SK-N-SH (cell line): ENCODE results near the gene UGT1A4. TPM values are rescaled to one million over a fixed set of nuclear protein-coding genes. Genes with fewer than 3 reads are reported as not detected.

Source experiments
- CTCF ChIA-PET: fragments of 300-600, 350-600 bp; formaldehyde crosslinking; extraction: SDS; loops from one replicate; lab custom pipeline; 2021; lab: Yijun Ruan, JAX
- POLR2A ChIA-PET: fragments of 350-600 bp; sonication (Branson Sonifier 250); formaldehyde crosslinking; extraction: SDS; loops from one replicate; lab custom pipeline; 2020; ENCODE audit warnings: antibody characterized with exemption, inconsistent platforms; lab: Yijun Ruan, JAX
- DNase-seq: peaks from one replicate; pipeline ENCODE4 v3.0.0; 2012
- H2AFZ ChIP-seq: fragments of 200-600 bp; sonication (generic); 2 replicates; pipeline ENCODE4 v1.8.1; 2016; ENCODE audit warnings: antibody characterized with exemption, mild to moderate bottlenecking, low read depth
- H3F3A ChIP-seq: fragments of 200-600 bp; sonication (generic); replicated peaks from 2 replicates; pipeline ENCODE3; 2016; ENCODE audit warnings: antibody characterized with exemption, mild to moderate bottlenecking; ENCODE audit not compliant: insufficient read depth
- H3K27ac ChIP-seq, 2 experiments: fragments of 200-500 bp in 1 of 2; fragments of 200-600 bp in 1 of 2; sonication (Bioruptor generic) in 1 of 2; sonication (generic), shearing (Covaris generic) in 1 of 2; 2 replicates each; pipeline versions ENCODE4 v1.5.1 to v1.6.1; 2014 to 2016; ENCODE audit warnings: low read depth in 2 of 2, inconsistent platforms in 1 of 2, low read length in 1 of 2, mild to moderate bottlenecking in 1 of 2, mixed read lengths in 1 of 2
- H3K27me3 ChIP-seq: fragments of 200-600 bp; sonication (generic), shearing (Covaris generic); 2 replicates; pipeline ENCODE4 v1.6.1; 2016; ENCODE audit warnings: mixed run types; ENCODE audit not compliant: insufficient read depth
- H3K36me3 ChIP-seq, 2 experiments: fragments of 200-500 bp in 1 of 2; fragments of 200-600 bp in 1 of 2; sonication (Bioruptor generic) in 1 of 2; sonication (generic) in 1 of 2; replicated peaks in 1 of 2; 2 replicates each; pipeline versions ENCODE3 to v1.5.1; 2014 to 2016; ENCODE audit warnings: low read length in 1 of 2, mild to moderate bottlenecking in 1 of 2; ENCODE audit not compliant: insufficient read depth in 2 of 2, control insufficient read depth in 1 of 2
- H3K4me1 ChIP-seq, 2 experiments: fragments of 200-500 bp in 1 of 2; fragments of 200-600 bp in 1 of 2; sonication (Bioruptor generic) in 1 of 2; sonication (generic), shearing (Covaris generic) in 1 of 2; 2 replicates each; pipeline versions ENCODE4 v1.5.1 to v1.6.1; 2014 to 2016; ENCODE audit warnings: low read depth in 1 of 2, low read length in 1 of 2, mixed run types in 1 of 2; ENCODE audit not compliant: insufficient read depth in 2 of 2, control insufficient read depth in 1 of 2
- H3K4me2 ChIP-seq: fragments of 200-600 bp; sonication (generic), shearing (Covaris generic); 2 replicates; pipeline ENCODE4 v1.6.1; 2017; ENCODE audit warnings: mixed run types
- H3K4me3 ChIP-seq, 2 experiments: fragments of 200-500 bp in 1 of 2; fragments of 200-600 bp in 1 of 2; sonication (Bioruptor generic) in 1 of 2; sonication (generic), shearing (Covaris generic) in 1 of 2; 2 replicates each; pipeline versions ENCODE4 v1.5.1 to v1.8.1; 2014 to 2016; ENCODE audit warnings: low read depth in 2 of 2, inconsistent platforms in 1 of 2, low read length in 1 of 2, mild to moderate bottlenecking in 1 of 2, mixed read lengths in 1 of 2, moderate library complexity in 1 of 2
- H3K79me2 ChIP-seq: fragments of 200-600 bp; sonication (generic); 2 replicates; pipeline ENCODE4 v1.8.1; 2017; ENCODE audit warnings: mild to moderate bottlenecking; ENCODE audit not compliant: insufficient read depth
- H3K9ac ChIP-seq: fragments of 200-600 bp; sonication (generic); 2 replicates; pipeline ENCODE4 v1.6.1; 2017; ENCODE audit warnings: mixed run types
- H3K9me2 ChIP-seq: fragments of 200-600 bp; sonication (generic); 2 replicates; pipeline ENCODE4 v1.6.1; 2017; ENCODE audit warnings: mixed run types
- H3K9me3 ChIP-seq: fragments of 200-600 bp; sonication (generic); 2 replicates; pipeline ENCODE4 v1.6.1; 2017; ENCODE audit warnings: mixed run types, mild to moderate bottlenecking, moderate library complexity
- H4K20me1 ChIP-seq: fragments of 200-600 bp; sonication (generic); 2 replicates; pipeline ENCODE4 v1.6.1; 2017; ENCODE audit warnings: mild to moderate bottlenecking, mixed run types; ENCODE audit not compliant: insufficient read depth
- CHD2 ChIP-seq: fragments of 150-350 bp; IDR thresholded peaks from 2 replicates; pipeline ENCODE4 v1.6.1; 2018; ENCODE audit warnings: low read length; ENCODE audit not compliant: partially characterized antibody
- ELF1 ChIP-seq: IDR thresholded peaks from 2 replicates; pipeline ENCODE4 v1.4.0; 2012
- FOXJ3 ChIP-seq: sonication (generic); formaldehyde crosslinking; IDR thresholded peaks from 2 replicates; pipeline ENCODE4 v1.5.1; 2020; ENCODE audit warnings: mild to moderate bottlenecking, missing genetic modification reagents
- GATA2 ChIP-seq: sonication (generic); formaldehyde crosslinking; IDR thresholded peaks from 2 replicates; pipeline ENCODE4 v1.5.0; 2020; ENCODE audit warnings: mild to moderate bottlenecking, missing genetic modification reagents
- IRF3 ChIP-seq: fragments of 150-350 bp; IDR thresholded peaks from 2 replicates; pipeline ENCODE4 v1.6.1; 2016; ENCODE audit warnings: mild to moderate bottlenecking, low read depth, low read length
- NFIC ChIP-seq: IDR thresholded peaks from 2 replicates; pipeline ENCODE4 v1.4.0; 2012; ENCODE audit warnings: borderline replicate concordance
- NRF1 ChIP-seq: IDR thresholded peaks from 2 replicates; pipeline ENCODE4 v1.6.1; 2012; ENCODE audit warnings: low read depth, mild to moderate bottlenecking, low read length
- POLR2AphosphoS5 ChIP-seq: IDR thresholded peaks from 2 replicates; pipeline ENCODE4 v1.6.1; 2012; ENCODE audit warnings: low read depth, low read length
- RAD21 ChIP-seq: IDR thresholded peaks from 2 replicates; pipeline ENCODE4 v1.6.1; 2012; ENCODE audit warnings: mild to moderate bottlenecking, low read length
- RFX5 ChIP-seq: IDR thresholded peaks from 2 replicates; pipeline ENCODE4 v1.6.1; 2012; ENCODE audit warnings: mild to moderate bottlenecking, improper control_type of control experiment, low read length
- RXRA ChIP-seq: IDR thresholded peaks from 2 replicates; pipeline ENCODE4 v1.4.0; 2012; ENCODE audit warnings: low read depth, mild to moderate bottlenecking, borderline replicate concordance
- SIN3A ChIP-seq: IDR thresholded peaks from 2 replicates; pipeline ENCODE4 v1.6.1; 2012; ENCODE audit warnings: low read depth, mild to moderate bottlenecking, low read length, moderate library complexity, borderline replicate concordance
- SMC3 ChIP-seq: IDR thresholded peaks from 2 replicates; pipeline ENCODE4 v1.6.1; 2012; ENCODE audit warnings: low read depth, low read length, improper control_type of control experiment
- TAF1 ChIP-seq: IDR thresholded peaks from 2 replicates; pipeline ENCODE4 v1.6.1; 2012; ENCODE audit warnings: low read depth, mild to moderate bottlenecking, low read length, moderate library complexity, borderline replicate concordance
- TCF12 ChIP-seq: IDR thresholded peaks from 2 replicates; pipeline ENCODE4 v1.4.0; 2012
- WGBS: methylation state at CpG from one replicate; pipeline ENCODE4 v1.1.6; 2017; ENCODE audit warnings: low lambda C conversion rate; 5-methylcytosine and 5-hydroxymethylcytosine counted together
- polyA plus RNA-seq, 3 experiments: library from polyadenylated mRNA; depleted of rRNA; stranded (reverse); fragments of >200 nt; gene quantifications; 2 replicates each; pipeline ENCODE4 v1.2.3, GENCODE V29; 2012
- TF ChIP-seq, protein P1 (sequence below): fragments of 150-350 bp; IDR thresholded peaks from 2 replicates; pipeline ENCODE4 v1.6.1; 2017; ENCODE audit warnings: antibody characterized with exemption, low read length, low read depth, borderline replicate concordance
- TF ChIP-seq, protein P2 (sequence below): fragments of 200-600 bp; sonication (generic); IDR thresholded peaks from 2 replicates; pipeline ENCODE4 v1.6.1; 2017; ENCODE audit warnings: antibody characterized with exemption, mild to moderate bottlenecking, moderate library complexity
- TF ChIP-seq, protein P3 (sequence below): IDR thresholded peaks from 2 replicates; pipeline ENCODE4 v1.4.0; 2012; ENCODE audit warnings: low read depth

Gene UGT1A4
- polyA plus RNA-seq, 1 of the 3 experiments (the other 2 are of a cell fraction), result not detected

GRCh38 chr2:233772583-233772982, 54.0 kb downstream of the UGT1A4 start (continued):
- TF ChIP-seq SMC3 (no peak), ELF1 (no peak), TAF1 (no peak), NRF1 (no peak)

- DNase-seq, result no peak
- ChIA-PET CTCF (no interaction called here), POLR2A (no interaction called here)
- no peaks in the 10 kb centered on the region for H3K36me3 ChIP-seq
- no peaks in the 10 kb centered on the region for H4K20me1 ChIP-seq
- no peak overlapping the region for H3K9ac ChIP-seq
- no peaks in the 10 kb centered on the region for H3K9me3 ChIP-seq
- no peaks in the 10 kb centered on the region for H3K79me2 ChIP-seq
- H3K4me2 ChIP-seq, result no peak overlapping the region
- H3K9me2 ChIP-seq, result no peaks in the 10 kb centered on the region
- no peak overlapping the region for H3K4me3 ChIP-seq
- TF ChIP-seq, protein P1, sequence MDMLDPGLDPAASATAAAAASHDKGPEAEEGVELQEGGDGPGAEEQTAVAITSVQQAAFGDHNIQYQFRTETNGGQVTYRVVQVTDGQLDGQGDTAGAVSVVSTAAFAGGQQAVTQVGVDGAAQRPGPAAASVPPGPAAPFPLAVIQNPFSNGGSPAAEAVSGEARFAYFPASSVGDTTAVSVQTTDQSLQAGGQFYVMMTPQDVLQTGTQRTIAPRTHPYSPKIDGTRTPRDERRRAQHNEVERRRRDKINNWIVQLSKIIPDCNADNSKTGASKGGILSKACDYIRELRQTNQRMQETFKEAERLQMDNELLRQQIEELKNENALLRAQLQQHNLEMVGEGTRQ, result no peak
- TF ChIP-seq IRF3, result no peak
- no peak for TF ChIP-seq RAD21
- no peak for TF ChIP-seq SMC3
- TF ChIP-seq POLR2AphosphoS5, result no peak
- no peak for TF ChIP-seq RXRA
- no peak for TF ChIP-seq NRF1
- TF ChIP-seq TCF12, result no peak
- TF ChIP-seq FOXJ3 (CRISPR knock-in tag), result no peak
- no peak for TF ChIP-seq NFIC
- TF ChIP-seq SIN3A, result no peak
- TF ChIP-seq, protein P2, sequence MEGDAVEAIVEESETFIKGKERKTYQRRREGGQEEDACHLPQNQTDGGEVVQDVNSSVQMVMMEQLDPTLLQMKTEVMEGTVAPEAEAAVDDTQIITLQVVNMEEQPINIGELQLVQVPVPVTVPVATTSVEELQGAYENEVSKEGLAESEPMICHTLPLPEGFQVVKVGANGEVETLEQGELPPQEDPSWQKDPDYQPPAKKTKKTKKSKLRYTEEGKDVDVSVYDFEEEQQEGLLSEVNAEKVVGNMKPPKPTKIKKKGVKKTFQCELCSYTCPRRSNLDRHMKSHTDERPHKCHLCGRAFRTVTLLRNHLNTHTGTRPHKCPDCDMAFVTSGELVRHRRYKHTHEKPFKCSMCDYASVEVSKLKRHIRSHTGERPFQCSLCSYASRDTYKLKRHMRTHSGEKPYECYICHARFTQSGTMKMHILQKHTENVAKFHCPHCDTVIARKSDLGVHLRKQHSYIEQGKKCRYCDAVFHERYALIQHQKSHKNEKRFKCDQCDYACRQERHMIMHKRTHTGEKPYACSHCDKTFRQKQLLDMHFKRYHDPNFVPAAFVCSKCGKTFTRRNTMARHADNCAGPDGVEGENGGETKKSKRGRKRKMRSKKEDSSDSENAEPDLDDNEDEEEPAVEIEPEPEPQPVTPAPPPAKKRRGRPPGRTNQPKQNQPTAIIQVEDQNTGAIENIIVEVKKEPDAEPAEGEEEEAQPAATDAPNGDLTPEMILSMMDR, result no peak
- TF ChIP-seq RFX5, result no peak
- TF ChIP-seq, protein P3, sequence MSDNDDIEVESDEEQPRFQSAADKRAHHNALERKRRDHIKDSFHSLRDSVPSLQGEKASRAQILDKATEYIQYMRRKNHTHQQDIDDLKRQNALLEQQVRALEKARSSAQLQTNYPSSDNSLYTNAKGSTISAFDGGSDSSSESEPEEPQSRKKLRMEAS, result no peak
- no peak for TF ChIP-seq ELF1
- no peak for TF ChIP-seq TAF1
- TF ChIP-seq CHD2, result no peak
- TF ChIP-seq GATA2 (CRISPR knock-in tag), result no peak
- 78% methylated on average over 5 of the region's 5 CpGs for WGBS
- no peaks in the 10 kb centered on the region for H3K4me1 ChIP-seq
- H2AFZ ChIP-seq, result no peak overlapping the region
- no peak overlapping the region for H3K27ac ChIP-seq
- H3K27me3 ChIP-seq, result no peaks in the 10 kb centered on the region; the same call in 1 of the 2 replicates
- H3F3A ChIP-seq, result no peaks in the 10 kb centered on the region
Measured at GRCh38 chr2:233773854-233774253, 55.3 kb downstream of the UGT1A4 start.
